RWPE1 (cell line): Measurements from ENCODE around the gene WDR53.
A peak's percentile ranks its signal among the peaks of the same experiment; 100 is the strongest.

Source experiments
- CTCF ChIA-PET: fragments of 350-600 bp; sonication (Branson Sonifier 250); formaldehyde crosslinking; extraction: SDS; loops from one replicate; lab custom pipeline; 2021; lab: Yijun Ruan, JAX
- POLR2A ChIA-PET: fragments of 400-600 bp; formaldehyde crosslinking; extraction: SDS; loops from one replicate; lab custom pipeline; 2020; ENCODE audit warnings: antibody characterized with exemption; ENCODE audit not compliant: low non-redundant PET; lab: Yijun Ruan, JAX
- DNase-seq: peaks from one replicate; pipeline ENCODE4 v3.0.0; 2012; ENCODE audit warnings: low spot score
- H3K27ac ChIP-seq: fragments of 450-650 bp; 2 replicates; pipeline ENCODE4 v1.5.1; 2017
- TF ChIP-seq, protein P1 (sequence below): fragments of 450-650 bp; conservative IDR thresholded peaks from 2 replicates; pipeline ENCODE4 v1.5.1; 2017; ENCODE audit warnings: low read depth, mild to moderate bottlenecking

The WDR53 gene

DNA sequence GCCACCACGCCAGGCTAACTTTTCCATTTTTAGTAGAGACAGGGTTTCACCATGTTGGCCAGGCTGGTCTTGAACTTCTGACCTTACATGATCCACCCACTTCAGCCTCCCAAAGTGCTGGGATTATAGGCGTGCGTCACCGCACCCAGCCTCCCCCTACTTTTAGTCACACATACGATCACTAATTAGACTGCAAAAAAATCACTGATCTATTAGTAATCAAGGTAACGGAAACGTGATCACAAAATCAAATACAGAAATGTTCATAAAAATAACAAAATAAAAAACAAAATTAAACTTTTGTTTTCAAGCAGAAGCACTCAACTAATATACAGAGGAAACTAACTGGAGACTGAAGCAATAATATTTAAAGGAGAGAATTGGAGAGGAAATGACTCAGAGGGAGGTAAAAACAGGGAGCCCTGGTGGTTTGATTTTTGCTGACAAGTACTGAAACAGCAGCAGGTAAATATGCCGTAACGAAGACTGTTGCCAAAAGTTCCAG is 4.6 kb downstream of the WDR53 start:
- ChIA-PET CTCF (no interaction called here), POLR2A (interaction anchor here (0.7 kb wide), 1 partner anchor 83 kb away, joined by 4 read pairs; no protein-coding TSS in a partner anchor)
- TF ChIP-seq, protein P1, sequence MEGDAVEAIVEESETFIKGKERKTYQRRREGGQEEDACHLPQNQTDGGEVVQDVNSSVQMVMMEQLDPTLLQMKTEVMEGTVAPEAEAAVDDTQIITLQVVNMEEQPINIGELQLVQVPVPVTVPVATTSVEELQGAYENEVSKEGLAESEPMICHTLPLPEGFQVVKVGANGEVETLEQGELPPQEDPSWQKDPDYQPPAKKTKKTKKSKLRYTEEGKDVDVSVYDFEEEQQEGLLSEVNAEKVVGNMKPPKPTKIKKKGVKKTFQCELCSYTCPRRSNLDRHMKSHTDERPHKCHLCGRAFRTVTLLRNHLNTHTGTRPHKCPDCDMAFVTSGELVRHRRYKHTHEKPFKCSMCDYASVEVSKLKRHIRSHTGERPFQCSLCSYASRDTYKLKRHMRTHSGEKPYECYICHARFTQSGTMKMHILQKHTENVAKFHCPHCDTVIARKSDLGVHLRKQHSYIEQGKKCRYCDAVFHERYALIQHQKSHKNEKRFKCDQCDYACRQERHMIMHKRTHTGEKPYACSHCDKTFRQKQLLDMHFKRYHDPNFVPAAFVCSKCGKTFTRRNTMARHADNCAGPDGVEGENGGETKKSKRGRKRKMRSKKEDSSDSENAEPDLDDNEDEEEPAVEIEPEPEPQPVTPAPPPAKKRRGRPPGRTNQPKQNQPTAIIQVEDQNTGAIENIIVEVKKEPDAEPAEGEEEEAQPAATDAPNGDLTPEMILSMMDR: no peak
- DNase-seq: peak; percentile 87
- H3K27ac ChIP-seq: peak overlapping the region; percentile 84

DNA sequence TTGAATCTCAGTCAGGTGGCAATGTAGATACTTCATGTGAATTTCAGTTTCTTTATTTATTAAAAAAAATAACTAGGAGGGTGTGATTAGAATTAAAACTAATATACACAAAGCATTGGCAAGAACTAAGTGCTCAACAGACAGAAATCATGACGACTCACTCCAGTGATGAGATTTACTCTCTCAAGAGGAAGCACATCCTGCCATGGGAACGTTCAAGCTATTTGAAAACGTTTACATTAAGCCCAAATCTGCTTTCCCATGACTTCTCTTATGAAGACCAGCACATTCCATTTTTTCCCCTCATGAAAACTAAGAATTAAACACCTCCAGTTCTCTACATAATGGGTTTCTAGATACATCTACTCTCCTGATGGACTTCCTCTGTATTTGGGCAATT is 8.5 kb downstream of the WDR53 start:
- POLR2A ChIA-PET: no interaction called here
- no peak for DNase-seq
- CTCF ChIA-PET: no interaction called here
- no peak overlapping the region for H3K27ac ChIP-seq
- TF ChIP-seq, protein P1: no peak

DNA sequence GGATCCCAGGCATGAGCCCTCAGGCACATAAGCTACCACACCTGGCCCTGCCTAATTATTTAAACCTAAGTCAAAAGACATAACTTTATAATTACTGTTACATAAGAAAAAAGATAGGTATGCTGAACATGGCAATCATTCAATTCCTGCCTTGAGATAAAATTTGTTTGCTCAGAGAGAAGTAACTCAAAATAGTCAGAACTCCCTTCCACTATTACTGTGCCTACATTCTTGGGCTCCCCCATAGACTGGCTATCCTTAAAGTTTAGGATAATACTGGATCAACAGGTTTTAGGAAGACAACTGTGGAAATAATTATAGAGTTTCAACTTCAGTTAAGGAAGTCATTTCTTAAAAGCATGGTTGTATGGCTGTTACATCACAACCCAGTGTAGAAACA is 9.9 kb downstream of the WDR53 start:
- ChIA-PET CTCF (interaction anchor here (0.6 to 0.9 kb wide), 2 partner anchors 49 to 431 kb away, joined by 4 read pairs; no protein-coding TSS in a partner anchor), POLR2A (no interaction called here)
- no peak for DNase-seq
- no peak overlapping the region for H3K27ac ChIP-seq
- TF ChIP-seq, protein P1: no peak

- TF ChIP-seq, protein P1: no peak
- ChIA-PET CTCF (no interaction called here), POLR2A (no interaction called here)
- no peak for DNase-seq
- no peak overlapping the region for H3K27ac ChIP-seq
Observed at GRCh38 chr3:196557236-196557635, 11.1 kb downstream of the WDR53 start.

DNA sequence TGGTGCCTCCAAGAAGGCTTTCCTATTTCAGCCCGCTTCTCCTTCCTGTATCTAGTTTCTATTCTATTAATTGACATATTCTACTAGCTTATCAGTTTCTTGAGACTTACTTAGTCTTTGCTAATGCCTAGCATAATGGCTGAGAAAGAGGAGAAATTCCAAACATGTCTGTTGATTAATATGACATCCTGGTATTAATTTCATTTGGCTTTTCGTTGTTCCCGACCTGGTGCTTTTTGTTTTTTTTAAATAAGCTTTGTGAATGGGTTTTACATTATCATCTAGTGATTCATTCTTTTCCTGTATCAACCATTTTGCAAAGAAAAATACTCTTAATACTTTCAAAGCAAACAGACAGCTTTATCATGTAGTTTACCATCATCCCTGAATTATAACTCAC is 13.1 kb downstream of the WDR53 start:
- TF ChIP-seq, protein P1: no peak
- ChIA-PET CTCF (interaction anchor here (0.6 kb wide), 4 partner anchors 26 to 1077 kb away, joined by 3 to 5 read pairs (median 4); no protein-coding TSS in a partner anchor), POLR2A (no interaction called here)
- DNase-seq: no peak
- no peak overlapping the region for H3K27ac ChIP-seq

GRCh38 chr3:196554205-196554604 is 14.1 kb downstream of the WDR53 start:
- TF ChIP-seq, protein P1: no peak
- no peak overlapping the region for H3K27ac ChIP-seq
- POLR2A ChIA-PET: no interaction called here
- CTCF ChIA-PET: interaction anchor here (0.6 kb wide), 1 partner anchor 27 kb away, joined by 3 read pairs; no protein-coding TSS in a partner anchor
- no peak for DNase-seq
